Measurements from ENCODE around the gene DYNLT3.

DYNLT3 gene

DNA sequence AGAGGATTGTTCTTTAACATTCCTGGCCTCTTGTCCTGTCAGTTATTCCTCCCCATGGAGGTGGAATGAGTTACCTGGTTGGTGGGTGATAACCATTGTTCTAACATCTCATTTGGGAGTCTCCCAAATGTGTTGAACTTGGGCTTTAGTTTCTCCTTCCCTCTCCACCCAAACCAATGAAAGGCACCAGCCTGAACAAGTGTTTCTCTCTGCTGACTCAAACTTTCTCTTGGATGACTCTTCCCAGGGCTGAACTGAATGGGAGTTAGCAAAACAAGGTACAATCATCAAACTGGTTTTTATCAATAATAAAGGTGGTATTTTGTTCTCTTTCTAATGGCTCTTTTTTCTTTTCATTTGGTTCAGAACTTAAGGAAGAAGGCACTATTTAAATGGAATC is 2.7 kb downstream of the DYNLT3 start:
- no peak for DNase-seq (ENCODE audit: low spot score)
- FAIRE-seq, result no peak

DNA sequence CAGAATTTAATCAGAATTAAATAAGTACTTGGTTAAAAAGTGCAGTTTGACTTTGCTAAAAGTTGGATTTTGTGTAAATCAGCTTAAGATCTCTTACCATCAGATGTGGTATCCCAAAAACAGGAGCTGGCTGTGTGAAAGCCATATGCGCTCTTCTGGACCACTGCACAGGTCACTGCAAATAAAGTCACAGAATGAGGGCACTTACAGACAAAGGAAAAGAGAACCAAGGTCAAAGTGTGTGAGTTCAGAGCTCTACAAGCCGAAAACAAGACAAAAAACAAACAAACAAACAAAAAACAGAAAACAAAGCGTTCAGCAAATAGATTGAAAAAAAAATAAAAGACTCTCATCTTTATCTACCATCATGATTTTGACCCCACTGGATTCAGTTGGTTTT is 6.4 kb downstream of the DYNLT3 start:
- FAIRE-seq (no peak), DNase-seq (ENCODE audit: low spot score) (no peak)

DNA sequence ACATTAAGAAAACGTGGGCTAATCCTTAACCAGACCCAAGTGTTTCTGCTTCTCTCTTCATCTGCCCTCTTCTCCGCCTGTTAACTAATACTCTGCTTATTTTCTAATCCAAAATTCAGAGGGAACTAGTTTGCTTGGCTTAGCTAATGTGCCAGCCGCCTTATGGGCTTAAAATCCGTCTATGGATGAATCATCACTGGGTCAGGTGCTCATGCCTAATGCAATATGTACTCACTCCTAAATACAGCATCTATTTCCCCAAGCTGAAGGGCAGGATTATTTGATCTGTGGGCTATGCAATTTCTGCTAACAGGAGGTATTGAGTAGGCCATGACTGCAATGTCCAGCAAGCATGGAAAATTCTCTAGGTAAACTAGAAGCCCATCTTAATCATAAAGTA is 12.4 kb downstream of the DYNLT3 start:
- FAIRE-seq (no peak), DNase-seq (ENCODE audit: low spot score) (no peak)

DNA sequence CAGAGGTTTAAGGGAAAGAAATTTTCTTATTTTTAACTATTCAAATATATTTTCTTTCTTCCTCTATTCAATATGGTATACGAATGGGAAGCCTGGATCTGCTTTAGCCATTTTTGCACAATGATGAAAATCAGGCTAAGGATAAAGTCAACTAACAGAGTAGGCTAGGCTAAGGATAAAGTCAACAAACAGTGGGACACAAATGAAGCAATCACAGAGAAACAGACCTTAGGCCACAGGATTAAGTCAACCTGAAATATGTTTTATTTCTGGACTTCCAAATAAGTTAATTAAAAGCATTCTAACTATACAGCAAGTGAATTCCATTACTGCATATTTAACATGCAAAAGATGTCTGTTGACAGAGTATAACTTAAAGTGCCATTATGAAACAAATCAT is 17.0 kb downstream of the DYNLT3 start:
- FAIRE-seq (no peak), DNase-seq (ENCODE audit: low spot score) (no peak)

DNA sequence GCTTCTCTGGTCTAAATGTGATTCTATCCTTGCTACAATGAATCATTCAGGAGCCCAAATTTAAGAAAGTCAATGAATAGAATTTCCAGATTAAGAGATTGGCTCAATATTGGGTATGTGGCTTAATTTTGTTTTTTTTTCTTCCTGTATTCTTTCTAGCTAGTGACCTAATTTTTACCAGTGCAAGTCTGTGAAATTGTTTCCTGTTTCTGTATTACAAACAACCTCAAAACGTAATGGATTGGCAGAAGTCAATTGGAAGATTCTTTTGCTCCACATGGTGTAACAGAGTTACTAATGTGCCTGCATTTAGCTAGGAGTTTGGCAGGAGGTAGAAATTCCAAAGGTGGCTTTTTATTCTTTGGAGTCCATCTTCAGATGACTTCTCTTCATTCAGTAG is 17.6 kb downstream of the DYNLT3 start:
- FAIRE-seq (no peak), DNase-seq (ENCODE audit: low spot score) (no peak)

DNA sequence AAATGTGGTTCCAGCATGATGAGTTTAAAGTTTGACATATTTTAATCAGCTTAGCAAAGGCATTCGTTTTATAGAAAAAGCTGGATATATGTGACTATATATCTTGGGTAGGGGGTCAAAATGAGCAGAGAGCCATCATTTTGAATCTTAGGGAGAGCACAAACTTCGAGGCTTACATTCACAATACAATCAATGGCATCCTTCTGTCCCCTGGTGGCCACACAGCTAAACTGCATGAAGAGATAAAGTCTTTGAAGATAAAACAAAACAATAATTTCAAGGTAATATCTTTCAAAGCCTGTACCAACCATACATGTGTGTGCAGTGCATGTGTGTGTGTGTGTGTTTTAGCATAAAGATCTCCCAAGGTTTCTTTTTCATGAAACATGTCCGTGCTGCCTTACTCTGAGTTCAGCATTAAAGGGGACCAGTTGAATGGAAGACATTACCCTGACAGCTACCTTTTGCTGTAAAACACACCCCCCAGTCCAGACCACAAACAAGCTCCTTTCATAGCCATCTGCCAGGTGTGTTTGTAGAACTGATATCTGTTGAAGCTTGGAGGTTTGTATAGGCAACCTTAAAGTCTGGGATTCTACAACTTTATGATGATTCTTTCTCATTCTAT is 22.0 kb downstream of the DYNLT3 start:
- FAIRE-seq, result peak; percentile 23
- DNase-seq (ENCODE audit: low spot score), result no peak

DNA sequence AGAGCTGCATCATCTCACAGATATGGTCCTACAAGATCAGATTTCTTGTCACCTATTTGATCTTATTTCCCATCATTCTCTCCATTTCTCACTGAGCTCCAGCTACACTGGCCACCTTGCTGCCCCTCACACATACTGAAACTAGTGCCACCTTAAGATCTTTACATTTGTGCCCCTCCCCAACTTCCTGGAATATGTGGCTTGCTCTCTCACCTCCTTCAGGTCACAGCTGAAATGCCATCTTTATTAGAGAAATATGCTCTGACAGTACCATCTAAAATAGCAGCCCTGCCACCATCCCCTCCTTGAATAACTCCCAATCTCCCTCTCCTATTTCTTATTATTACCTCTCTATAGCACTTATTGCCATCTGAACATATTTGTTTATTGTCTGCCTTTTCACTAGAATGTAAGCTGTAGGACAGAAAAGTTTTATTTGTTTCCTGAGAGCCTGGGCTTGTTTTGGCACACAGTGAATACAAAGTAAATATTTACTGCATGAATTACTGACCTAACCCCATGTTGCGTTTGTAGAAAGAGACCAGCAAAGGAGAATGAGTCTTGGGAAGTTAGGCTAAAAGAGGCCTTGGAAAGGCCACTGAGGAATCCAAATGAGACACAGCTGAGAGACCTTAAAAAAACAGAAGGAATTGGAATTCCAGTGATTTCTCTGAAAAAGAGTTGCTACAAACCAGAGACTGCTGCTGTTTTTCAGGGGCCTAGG is 22.7 kb downstream of the DYNLT3 start:
- FAIRE-seq (no peak), DNase-seq (ENCODE audit: low spot score) (no peak)

DNA sequence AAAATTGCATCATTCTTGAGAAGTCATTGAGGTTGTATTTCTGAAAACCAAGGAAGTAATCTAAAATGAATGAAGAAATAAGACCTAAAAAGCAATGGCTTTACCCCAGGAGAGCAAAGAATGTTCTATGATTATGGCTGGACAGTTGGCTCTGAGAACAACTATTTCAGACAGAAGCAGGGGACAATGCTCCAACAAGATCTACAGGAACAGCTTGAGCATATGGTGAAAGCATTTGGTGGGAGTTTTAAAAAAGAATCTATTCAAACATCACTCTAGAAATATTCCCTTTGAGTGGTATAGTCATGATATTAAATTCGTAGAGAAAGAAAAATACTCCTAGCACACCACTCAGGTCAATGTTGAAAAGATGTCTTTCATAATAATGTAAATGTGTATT is 26.7 kb downstream of the DYNLT3 start:
- no peak for FAIRE-seq
- DNase-seq (ENCODE audit: low spot score), result no peak

DNA sequence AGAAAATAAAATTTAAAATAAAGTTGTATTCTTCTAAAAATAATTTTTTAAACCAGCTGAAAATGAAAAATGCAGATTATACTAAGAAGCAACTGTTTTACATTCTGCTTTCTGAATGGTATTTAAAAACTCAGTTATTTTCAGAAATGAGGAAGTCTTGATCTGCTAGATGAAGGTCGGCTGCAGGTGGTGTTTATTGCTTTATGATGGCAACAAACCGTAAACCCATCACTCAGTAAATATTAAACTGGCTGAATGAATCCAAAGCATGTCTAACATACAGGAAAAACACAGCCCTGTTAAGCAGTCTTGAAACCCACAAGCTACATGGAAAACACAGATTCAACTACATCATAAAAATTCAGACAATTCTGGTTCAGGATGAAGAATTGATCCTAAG is 29.3 kb downstream of the DYNLT3 start:
- FAIRE-seq (no peak), DNase-seq (ENCODE audit: low spot score) (no peak)

DNA sequence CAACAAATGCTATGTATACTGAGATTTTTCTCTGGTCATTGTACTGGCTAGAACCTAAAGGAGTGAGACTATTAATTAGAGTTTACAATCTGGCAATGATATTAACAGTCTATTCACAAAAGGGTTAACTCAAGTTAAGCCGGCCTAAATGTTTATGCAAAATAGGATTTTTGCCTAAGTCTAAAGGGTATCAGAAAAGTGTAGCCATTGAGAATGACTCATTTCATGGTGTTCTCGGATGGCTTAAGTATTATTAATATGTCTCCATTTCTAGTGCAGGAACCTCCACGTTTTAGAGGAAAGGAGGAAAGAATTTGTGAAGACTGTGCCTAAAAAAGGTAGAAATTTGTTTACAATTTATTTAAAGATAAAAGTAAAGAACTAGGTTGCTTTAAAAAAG is 29.8 kb downstream of the DYNLT3 start:
- no peak for FAIRE-seq

DNA sequence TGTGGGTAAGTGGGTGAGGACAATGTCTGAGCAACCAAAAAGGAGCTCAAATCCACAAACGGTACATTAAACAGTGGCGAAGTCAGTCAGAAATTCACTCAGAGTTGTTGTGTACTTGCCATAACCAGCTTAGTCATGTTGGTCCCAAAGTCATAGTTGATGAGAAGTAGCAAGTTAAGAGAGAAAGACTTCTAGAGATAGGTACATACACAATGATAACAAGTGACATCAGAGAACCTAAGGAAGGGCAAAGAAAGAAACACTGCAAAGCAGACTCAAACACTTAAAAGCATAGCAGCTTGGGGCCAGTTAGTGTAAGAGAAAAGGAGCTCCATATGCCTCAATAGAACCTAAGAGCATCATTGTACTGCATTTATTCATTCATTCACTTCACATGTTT is 30.2 kb downstream of the DYNLT3 start:
- no peak for DNase-seq (ENCODE audit: low spot score)
- no peak for FAIRE-seq

More for the DNA sequence above, 29.8 kb downstream of the DYNLT3 start:
- no peak for DNase-seq (ENCODE audit: low spot score)

DNA sequence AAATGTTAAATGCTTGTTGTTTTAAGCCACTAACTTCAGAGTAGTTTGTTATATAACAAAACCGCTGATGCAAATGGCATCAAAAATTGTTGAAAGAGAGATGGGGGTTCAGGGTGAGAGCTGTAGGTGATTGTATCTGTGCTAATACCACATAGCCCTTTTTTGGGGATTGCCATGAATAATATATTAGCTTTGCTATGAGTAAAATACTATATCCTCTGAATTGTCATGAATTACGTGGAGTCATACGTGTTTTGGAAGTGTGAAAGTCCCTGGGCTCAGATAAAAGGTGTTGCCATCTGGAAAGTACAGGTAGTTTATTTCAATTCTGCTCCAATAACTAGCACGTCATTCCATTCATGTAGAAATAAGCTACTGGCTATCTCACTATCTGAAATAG is 30.6 kb downstream of the DYNLT3 start:
- FAIRE-seq (no peak), DNase-seq (ENCODE audit: low spot score) (no peak)

DNA sequence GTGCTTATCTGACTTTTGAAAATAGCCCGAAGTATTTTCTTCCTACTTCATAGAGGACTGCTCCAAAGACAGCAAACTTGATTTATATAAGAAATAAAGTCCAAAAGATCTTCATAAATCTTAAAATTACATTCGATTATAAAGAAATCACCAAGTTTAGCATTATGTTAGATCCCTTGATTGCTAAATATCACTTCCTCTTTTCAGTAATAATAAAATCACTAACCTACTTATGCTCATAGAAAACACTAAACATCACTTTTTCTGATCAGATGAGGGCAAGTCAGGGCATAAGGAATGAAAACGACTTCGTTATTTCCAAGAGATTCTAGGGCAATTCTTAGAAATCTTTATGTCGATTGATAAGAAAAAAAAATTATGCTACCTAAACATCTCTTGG is 32.0 kb downstream of the DYNLT3 start:
- no peak for FAIRE-seq
- no peak for DNase-seq (ENCODE audit: low spot score)

DNA sequence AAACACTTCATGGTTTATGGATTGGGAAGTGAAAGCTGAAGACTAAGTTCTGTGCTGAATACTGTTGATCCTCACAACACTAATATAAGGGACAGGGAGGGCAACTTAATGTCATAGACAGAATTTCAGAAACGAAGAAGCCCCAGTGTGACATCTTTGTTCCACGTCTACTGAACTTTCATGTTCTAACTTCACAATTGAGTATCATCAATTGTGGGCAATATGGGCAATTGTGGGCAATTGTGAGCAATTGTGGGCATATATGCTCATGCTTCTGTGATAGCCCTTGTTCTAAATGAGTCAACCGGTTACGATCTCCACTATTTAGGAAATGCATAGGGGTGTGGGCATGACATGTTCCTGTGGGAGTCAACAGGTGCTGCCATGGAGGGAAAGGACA is 33.8 kb downstream of the DYNLT3 start:
- FAIRE-seq, result no peak
- DNase-seq (ENCODE audit: low spot score), result no peak

DNA sequence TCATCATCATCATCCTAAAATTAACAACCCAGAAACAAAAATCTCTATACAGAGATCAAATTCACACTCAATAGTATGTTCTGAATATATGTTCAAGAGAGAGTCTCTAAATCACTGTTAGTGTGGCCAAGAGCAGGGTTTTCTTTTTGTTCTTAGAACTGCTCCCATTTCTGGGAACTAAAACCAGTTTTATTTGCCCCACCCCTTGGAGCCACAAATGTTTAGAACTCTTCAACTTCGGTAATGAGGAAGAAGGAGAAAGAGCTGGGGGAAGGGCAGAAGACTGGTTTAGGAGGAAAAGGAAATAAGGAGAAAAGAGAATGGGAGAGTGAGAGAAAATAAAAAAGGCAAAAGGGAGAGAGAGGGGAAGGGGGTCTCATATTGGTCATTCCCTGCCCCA is 35.3 kb downstream of the DYNLT3 start:
- FAIRE-seq (no peak), DNase-seq (ENCODE audit: low spot score) (no peak)

DNA sequence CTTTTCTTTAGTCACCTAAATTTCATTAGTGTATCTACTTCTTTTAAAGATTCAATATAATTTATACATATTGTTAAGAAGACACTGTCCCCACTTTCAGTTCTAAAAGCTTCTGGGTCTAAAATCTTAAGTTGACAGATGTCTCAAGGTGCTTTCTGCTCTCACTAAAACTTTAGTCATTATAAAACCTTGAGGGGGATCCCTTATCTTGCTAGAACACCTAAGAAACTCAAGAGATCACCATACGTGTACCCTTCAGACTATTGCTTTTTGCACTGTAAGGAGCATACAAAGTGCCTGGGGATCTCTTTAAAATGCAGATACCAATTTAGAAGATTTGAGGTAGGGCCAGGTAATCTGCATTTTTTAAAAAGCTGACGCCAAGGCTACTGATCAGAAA is 37.4 kb downstream of the DYNLT3 start:
- DNase-seq (ENCODE audit: low spot score) (no peak), FAIRE-seq (no peak)

DNA sequence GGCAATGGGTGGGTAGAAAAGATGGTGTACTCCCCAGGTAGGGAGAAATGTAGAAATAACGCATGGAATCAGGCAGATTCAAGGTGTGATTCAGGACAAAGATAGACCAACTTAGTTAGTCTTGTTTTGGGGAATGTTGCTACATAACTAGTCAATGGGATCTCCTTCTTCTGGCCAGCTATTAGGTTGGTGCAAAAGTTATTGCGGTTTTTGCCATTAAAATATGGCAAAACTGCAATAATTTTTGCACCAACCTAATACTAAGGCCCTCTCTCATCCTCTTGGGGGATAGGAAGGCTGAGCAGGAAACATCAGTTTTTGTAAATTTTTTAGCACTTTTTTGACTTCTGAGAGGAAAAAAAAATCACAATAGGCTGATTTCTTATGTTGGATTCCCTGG is 44.3 kb downstream of the DYNLT3 start:
- FAIRE-seq (no peak), DNase-seq (ENCODE audit: low spot score) (no peak)

DNA sequence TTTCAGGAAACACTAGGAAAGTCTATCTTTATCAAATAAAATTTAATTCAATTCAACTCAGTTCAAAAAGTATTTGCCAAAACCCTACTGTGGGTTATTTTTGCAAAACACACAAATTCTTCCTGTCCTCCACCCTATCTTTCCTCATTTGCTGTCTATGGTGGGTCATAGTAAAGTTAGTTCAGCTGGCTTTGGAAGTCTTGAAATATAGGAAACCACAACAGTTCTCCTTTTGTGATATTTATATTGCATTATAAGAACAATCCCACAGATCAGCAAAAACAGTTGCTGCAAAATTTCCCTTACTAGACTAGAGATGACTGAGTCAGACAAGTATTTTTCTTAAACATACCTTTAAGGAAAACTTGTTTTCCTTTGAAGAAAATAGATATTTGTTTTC is 45.3 kb downstream of the DYNLT3 start:
- FAIRE-seq (no peak), DNase-seq (ENCODE audit: low spot score) (no peak)

DNA sequence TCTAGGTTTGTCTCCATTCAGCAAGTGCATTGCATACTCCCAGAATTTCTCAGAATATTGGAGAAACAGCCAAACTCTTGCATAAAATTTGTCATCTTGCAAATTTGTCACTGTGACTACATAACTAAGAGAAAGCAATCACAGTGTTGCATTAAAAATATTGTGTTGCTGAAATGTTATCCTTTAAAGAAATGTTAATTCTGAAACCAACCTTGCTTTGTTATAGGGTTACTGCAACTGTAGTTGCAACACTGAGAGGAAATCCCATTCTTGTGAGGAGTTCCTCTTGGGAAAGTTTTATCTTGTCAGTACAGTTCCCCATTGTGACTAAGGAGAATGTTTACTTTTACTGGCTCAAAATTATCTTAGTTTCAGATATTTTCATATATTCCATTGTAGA is 46.7 kb downstream of the DYNLT3 start:
- DNase-seq (ENCODE audit: low spot score) (no peak), FAIRE-seq (no peak)

DNA sequence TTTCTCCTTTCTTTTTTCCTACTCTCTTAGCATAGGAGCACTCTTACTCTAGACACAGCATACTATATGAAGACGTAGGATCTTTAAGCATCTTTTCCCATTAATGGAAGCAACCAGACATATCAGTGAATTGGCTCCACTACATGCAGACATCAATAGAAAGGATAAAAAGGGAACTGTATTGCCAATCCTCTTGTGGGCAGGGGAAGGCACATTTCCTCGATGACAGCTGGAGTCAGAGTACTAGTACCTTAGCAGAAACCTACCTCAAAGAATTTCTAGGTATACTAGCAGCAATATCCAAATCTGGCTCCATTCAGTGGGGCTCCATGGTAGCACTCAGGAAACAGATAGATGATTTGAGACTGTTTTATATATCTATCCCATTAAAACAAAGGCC is 47.4 kb downstream of the DYNLT3 start:
- no peak for DNase-seq (ENCODE audit: low spot score)
- no peak for FAIRE-seq

DNA sequence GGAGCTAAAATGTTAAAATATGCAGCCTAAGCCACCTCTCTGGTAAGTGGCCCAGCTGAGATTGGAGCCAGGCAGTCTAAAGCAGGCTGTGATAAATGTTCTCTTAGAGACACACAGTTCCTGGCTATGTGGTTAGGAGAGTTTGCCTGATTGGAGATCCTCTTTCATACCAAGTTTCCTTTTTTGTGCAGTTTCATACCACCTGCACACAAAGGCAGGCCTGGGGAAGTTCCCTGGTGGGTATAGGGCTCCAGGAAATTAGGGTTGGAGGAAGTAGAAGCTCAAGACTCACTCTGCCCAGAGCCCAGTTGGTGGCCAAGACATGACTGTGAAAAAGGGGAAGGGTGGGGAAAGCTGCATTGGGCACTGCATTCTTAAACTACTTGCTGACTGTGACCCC is 50.6 kb downstream of the DYNLT3 start:
- no peak for FAIRE-seq

DNA sequence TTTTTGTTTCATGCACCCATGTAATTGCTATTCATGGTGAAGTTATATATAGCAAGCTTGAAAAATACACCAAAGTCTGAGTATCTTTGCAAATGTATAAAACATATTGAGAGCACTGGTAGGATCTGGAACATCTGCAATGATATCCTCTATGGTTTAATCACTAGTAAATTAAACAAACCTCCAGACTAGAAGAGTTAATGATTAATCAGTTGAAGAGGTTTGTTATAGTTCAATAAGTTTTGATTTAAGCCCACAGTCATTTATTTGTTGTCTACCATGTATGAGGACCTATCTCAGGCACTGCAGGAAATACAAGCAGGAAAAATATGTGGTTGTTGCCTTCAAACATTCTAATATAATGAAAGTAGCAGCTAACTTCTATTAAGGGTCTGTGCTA is 51.1 kb downstream of the DYNLT3 start:
- FAIRE-seq (no peak), DNase-seq (ENCODE audit: low spot score) (no peak)

More for the DNA sequence above, 50.6 kb downstream of the DYNLT3 start:
- DNase-seq (ENCODE audit: low spot score), result no peak
